GM12801 (cell line): ENCODE results near the gene MAP2K6.

Experiments used
- CTCF ChIP-seq: IDR thresholded peaks from one replicate; pipeline ENCODE4 v1.5.1; 2011; ENCODE audit warnings: control low read depth; ENCODE audit not compliant: insufficient read length; ENCODE audit errors: extremely low read depth

The MAP2K6 gene

GRCh38 chr17:69588316-69588715, 173.8 kb downstream of the MAP2K6 start:
- TF ChIP-seq CTCF: no peak

- TF ChIP-seq CTCF: no peak
Measured at GRCh38 chr17:69588827-69589239, 174.3 kb downstream of the MAP2K6 start.

- TF ChIP-seq CTCF: no peak
Measured at GRCh38 chr17:69590671-69591070, 176.2 kb downstream of the MAP2K6 start.

DNA sequence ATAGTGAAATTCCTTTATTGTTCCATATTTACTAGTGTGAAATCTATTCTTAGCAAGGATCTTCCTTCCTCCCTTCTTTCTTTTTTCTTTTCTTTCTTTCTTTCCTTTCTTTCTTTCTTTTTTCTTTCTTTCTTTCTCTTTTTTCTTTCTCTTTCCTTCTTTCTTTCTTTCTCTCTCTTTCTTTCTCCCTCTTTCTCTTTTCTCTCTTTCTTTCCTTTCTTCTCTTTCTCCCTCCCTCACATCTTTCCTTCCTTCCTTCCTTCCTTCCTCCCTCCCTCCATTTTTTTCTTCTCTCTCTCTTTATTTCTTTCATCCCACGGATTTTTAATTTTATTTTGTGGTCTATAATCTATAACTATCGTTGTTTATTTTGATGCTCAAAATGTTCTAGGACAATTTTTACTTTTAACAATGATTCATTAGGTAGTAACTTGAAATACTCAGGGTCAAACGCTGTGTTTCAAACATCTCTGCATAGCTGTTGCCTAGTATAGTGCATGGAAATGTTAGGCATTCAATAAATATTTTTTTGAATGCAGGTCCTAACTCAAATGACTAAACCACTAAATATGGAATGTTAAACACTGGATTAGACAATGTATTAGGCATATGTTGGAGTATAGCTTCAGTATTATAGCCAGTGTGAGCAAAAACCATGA, 178.3 kb downstream of the MAP2K6 start:
- TF ChIP-seq CTCF: no peak

DNA sequence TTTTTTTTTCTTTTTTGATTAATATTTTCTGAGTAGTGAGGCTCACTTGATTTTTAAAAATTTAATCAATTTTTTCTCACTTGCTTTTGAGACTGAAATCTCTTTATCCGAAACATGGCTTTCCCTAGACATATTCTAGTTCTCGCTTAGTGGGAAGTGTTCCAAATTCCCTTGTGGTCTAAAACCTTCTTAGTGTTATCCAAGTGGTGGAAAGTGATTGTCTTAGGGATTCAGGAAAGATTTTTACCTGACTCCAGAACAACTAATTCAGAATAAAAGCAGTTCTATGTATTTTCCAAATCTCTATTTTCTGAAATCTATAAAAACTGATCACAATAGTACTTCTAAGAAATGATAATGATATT, 178.8 kb downstream of the MAP2K6 start:
- TF ChIP-seq CTCF: no peak

DNA sequence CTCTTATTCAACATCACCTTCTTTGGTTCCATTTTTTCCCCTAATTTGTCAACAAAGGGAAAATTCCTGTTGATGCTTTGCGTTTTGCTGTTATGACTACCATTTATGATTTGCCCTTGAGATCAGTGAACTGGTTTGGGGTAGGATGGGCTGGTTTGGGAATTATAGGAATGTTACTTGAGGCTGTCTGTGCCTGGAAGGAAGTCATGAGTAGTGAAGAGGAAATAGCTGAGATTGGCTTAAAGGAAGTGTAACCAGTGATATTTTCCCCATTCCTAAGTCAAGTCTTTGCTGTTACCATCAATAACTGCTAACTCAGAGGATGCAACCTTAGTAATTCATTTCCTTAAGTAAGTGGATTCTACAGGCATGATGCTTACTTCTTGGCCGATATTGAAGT, 179.2 kb downstream of the MAP2K6 start:
- no peak for TF ChIP-seq CTCF

DNA sequence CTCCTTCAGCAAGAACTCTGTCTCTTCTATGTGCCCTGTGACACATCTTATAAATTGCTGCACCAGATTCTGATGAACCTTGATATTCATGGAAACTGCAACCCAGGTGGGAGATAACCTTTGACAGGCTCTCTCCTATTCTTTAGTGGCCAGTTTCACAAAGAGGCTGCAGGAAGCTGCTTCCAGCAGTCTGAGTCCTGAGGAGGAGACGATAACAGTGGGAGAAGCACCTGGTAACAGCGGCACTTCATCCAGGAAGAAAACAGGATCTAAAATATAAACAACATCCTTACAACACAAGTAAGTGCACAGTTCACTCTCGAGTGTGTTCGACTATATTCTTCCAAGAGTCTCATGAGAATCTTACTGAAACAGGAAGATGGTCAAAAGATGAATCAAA, 180.1 kb downstream of the MAP2K6 start:
- no peak for TF ChIP-seq CTCF

DNA sequence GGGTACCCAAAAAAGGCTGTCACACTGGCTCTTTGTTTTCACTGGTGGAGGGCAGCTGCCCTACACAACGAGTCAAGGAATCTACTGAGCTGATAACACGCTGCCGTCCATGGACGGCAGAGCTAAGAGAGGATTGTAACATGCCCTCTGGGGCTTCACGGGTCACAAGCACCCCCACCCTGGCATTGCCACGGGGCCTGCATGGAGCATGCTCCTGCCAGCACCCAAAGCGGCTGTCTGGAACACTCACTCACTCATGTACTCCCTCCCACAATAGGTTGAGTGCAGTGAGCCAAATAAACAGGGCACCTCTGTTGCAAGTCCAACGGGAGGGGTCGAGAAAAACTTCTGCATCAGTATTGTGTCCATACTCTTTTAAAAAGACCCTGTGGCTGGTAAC, 181.6 kb downstream of the MAP2K6 start:
- no peak for TF ChIP-seq CTCF
